22Rv1 (cell line): ENCODE data around the gene STK17B.

Experiments
- ZFX ChIP-seq: fragments of 450-650 bp; IDR thresholded peaks from 2 replicates; pipeline ENCODE4 v1.6.1; 2017; ENCODE audit warnings: antibody characterized with exemption, borderline replicate concordance
- TF ChIP-seq, protein P1 (sequence below): fragments of 450-650 bp; IDR thresholded peaks from 2 replicates; pipeline ENCODE4 v1.5.1; 2017; ENCODE audit warnings: mild to moderate bottlenecking

DNA sequence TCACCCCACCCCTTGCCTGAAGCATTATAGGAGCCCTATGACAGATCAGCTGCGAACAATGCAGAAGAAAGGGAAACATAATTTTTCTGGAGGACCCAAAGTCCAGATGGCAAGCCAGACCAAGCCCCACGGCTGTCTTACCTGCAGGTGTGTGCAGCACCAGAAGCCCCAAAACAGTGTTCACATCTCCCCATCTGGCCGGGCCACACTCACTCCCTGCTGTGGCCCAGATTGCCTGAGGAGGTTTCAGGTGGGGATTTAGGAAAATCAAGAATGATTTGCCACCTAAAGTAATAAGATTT lies 11.7 kb upstream of the STK17B start:
- TF ChIP-seq, protein P1, sequence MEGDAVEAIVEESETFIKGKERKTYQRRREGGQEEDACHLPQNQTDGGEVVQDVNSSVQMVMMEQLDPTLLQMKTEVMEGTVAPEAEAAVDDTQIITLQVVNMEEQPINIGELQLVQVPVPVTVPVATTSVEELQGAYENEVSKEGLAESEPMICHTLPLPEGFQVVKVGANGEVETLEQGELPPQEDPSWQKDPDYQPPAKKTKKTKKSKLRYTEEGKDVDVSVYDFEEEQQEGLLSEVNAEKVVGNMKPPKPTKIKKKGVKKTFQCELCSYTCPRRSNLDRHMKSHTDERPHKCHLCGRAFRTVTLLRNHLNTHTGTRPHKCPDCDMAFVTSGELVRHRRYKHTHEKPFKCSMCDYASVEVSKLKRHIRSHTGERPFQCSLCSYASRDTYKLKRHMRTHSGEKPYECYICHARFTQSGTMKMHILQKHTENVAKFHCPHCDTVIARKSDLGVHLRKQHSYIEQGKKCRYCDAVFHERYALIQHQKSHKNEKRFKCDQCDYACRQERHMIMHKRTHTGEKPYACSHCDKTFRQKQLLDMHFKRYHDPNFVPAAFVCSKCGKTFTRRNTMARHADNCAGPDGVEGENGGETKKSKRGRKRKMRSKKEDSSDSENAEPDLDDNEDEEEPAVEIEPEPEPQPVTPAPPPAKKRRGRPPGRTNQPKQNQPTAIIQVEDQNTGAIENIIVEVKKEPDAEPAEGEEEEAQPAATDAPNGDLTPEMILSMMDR = no peak
- TF ChIP-seq ZFX = no peak
